GM18907 (cell line): ENCODE measurements around the gene MMP25.
A peak's percentile ranks its signal among the peaks of the same experiment; 100 is the strongest.
"Not testable (repeated sequence)": the region's sequence is repeated elsewhere in the genome, so short reads cannot be mapped to it uniquely, and the experiment has no call there.

ENCODE experiments used
- ATAC-seq: cut with Tn5 transposase; IDR thresholded peaks from one replicate; pipeline ENCODE4 v1.9.1; 2021; ENCODE audit warnings: mild to moderate bottlenecking, moderate library complexity; ENCODE audit not compliant: unreplicated experiment

The MMP25 gene

DNA sequence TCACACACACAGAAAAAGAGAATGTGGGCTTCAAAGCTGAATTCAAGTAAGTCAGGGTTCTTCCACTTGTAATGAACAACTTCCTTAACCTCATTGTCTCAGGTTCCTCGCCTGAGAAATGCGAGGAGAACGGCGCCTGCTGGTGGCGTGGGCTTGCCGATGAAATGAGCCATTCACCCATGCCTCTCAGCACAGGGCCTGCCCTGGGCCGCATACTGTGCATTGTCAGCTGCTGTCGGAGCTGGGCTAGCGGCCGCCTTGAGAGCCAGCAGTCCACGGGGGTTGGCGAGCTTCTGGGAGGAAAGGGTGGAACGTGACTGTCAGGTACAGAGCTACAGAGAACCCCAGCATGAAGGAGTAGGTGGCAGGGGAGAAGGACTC is 7.0 kb downstream of the MMP25 start:
- ATAC-seq = not testable (repeated sequence)

DNA sequence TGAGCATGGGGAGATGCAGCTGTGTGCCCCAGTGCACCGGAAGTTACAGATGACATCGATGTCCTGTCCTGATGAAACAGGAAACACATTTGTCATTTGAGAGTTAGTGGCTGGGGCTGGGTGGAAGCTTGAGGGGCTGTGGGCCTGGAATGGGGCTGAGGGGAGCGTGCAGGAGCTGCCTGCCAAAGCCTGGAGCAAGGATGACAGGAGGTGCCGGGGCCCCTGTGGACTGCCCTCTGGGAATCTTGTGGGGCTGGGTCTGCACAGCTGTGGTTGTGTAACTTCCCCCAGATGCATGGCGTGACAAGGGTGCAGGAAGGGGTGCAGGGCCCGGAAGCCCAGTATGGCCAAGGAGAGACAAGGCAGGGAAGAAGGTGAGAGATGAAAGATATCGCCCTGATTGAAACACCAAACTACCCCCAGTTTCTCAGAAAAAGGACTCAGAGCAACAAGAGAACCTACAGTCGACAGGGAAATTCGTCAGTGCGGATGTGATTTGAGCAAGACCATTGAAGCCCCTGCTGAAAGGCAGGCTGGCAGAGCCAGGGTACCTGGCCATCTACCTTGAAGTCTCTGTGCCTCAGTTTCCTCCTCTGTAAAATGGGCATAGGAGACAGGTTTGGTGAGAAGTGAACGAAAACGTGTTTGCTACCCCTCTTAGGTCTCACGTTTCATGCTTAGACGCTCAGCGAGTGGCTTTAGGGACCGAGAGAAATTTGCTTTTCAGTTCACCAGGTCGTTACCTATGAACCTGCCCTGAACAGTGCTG is 8.8 kb downstream of the MMP25 start:
- no peak for ATAC-seq

DNA sequence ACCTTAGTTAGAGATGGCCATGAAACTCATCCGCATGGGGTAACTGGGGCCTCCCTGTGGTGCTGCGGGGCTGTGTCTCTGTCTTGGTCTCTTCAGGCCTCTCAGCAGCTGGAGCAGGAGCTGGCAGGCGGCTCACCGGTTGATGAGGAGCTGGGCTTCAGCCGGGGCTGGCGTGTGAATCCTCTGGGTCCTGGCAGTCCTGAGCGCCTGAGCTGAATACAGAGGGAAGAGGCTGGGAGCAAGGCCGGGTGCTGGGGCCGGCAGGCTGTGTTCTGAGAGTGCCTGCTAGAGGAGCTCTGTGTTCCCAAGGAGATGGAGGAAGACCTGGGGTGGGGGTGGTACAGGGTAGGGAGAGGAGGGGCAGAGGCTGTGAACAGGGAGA is 9.4 kb downstream of the MMP25 start:
- ATAC-seq = not testable (repeated sequence)

DNA sequence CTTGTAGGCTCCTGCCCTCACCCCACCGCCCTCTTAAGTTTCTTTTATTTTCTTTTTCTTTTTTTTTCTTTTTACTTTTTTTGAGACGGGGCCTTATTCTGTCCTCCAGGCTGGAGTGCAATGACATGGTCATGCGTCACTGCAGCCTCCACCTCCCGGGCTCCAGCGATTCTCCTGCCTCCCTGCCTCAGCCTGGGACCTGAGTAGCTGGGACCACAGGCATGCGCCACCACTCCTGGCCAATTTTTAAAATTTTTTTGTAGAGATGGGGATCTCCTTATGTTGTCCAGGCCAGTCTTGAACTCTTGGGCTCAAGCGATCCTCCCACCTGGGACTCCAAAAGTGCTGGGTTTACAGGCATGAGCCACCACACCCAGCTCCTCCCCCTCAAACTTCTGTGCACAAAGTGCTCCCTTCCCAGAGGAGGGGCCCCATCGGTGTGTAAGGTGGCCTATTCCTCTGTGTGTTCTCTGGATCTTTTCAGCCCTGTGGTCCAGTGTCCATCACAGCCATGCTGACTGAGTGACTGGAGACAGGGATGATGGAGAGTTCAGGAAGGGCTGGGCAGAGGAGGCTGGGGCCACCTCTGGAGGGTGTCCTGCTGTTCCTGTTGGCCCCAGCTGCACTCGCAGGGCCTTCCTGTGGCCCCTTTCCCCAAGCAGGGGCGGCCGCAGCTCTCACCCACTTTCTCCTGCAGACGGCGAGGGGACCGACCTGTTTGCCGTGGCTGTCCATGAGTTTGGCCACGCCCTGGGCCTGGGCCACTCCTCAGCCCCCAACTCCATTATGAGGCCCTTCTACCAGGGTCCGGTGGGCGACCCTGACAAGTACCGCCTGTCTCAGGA is 10.2 kb downstream of the MMP25 start:
- no peak for ATAC-seq

DNA sequence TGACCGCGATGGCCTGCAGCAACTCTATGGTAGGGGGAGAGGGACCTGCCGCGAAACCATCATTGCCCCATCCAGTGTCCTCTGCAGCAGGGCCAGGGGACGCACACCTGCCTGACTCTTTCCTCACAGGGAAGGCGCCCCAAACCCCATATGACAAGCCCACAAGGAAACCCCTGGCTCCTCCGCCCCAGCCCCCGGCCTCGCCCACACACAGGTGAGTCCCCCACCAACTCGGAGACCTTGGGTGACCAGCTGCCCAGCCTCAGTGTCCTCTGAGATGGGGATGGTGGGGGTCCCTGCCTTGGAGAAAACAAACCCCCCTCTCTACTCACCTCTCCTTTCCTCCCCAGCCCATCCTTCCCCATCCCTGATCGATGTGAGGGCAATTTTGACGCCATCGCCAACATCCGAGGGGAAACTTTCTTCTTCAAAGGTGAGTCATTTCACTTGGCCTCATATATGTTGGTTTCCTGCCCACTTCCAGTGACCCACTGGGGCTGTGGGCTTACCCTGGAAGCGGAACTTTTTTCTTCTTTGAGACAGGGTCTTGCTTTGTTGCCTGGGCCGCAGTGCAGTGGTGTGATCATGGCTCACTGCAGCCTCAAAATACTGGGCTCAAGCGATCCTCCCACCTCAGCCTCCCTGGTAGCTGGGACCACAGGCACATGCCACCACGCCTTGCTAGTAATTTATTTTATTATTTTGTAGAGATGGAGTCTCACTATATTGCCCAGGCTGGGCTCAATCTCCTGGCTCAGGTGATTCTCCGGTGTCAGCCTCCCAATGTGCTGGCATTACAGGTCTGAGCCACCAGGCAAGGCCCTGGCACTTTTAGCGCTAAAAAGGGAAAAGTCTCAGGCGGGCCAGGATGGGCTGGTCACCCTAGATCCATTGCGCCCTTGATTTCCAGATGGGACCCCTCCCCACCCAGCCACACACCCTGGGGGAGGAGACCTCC is 11.1 kb downstream of the MMP25 start:
- no peak for ATAC-seq

DNA sequence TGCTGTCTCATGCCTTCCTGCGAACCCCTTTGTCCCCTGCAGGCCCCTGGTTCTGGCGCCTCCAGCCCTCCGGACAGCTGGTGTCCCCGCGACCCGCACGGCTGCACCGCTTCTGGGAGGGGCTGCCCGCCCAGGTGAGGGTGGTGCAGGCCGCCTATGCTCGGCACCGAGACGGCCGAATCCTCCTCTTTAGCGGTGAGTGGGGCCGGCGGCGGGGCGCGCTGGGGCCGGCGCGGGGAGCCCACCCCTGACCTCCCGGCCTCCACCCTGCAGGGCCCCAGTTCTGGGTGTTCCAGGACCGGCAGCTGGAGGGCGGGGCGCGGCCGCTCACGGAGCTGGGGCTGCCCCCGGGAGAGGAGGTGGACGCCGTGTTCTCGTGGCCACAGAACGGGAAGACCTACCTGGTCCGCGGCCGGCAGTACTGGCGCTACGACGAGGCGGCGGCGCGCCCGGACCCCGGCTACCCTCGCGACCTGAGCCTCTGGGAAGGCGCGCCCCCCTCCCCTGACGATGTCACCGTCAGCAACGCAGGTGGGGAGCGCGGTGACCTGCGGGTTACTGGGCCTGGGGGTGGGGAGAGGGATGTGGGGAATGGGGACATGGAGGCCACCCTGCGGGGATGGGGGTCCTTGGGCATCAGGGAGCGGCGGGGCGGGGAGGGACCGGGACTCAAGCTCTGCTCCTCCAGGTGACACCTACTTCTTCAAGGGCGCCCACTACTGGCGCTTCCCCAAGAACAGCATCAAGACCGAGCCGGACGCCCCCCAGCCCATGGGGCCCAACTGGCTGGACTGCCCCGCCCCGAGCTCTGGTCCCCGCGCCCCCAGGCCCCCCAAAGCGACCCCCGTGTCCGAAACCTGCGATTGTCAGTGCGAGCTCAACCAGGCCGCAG is 12.0 kb downstream of the MMP25 start:
- ATAC-seq = peak; percentile 13

DNA sequence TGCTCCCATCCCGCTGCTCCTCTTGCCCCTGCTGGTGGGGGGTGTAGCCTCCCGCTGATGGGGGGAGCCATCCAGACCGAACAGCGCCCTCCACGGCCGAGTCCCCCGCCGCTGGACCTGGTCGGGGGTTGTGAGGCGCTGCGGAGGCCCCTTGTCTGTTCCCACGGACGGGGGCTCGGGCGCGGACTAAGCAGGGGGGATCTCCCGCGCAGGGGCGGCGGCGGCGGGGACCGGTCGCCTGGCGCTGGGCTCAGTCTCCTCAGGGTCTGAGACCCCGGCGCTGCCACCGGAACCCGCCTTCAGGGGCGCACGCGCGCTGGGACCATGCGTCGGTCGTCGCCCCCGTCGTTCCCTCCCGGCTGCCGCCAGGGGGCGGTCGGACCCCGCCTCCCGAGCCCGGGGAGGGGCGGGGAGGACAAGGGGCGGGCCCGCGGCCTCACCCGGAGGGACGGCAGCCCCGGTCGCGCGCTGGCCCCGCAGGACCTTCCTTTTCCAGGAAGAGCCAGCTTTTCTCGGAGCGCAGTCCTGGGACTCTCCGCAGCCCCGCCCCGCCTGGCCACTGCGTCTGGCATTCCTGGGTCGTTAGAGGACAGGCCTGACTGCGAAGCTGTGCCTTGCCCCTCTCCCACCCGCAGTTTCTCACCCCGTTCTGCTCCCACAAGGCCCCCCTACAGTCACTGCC is 12.8 kb downstream of the MMP25 start:
- peak; percentile 75 for ATAC-seq

DNA sequence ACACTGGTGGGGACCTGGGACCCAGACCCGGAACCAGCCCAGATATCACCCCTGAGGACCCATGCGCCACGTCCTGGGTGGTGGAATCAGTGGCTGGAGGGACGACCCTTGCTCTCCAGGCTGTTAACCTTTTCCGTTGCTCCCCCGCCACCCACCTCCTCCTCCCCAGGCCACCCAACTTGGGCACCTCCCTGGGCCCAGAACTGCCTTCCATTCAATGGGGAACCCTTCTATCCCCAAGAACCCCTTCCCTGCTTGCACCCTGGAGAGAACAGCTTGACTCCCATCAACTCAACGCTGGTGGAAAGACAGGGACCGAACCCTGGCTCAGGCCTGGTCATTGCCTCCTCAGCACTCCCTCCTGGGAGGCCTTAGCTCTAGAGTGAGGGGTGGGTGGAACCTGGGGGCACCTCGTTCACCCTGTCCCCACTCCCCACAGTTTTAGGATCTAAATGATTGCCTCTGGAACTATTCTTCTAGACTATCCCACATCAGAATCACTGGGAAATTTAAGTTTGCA is 13.4 kb downstream of the MMP25 start:
- ATAC-seq = peak; percentile 2

DNA sequence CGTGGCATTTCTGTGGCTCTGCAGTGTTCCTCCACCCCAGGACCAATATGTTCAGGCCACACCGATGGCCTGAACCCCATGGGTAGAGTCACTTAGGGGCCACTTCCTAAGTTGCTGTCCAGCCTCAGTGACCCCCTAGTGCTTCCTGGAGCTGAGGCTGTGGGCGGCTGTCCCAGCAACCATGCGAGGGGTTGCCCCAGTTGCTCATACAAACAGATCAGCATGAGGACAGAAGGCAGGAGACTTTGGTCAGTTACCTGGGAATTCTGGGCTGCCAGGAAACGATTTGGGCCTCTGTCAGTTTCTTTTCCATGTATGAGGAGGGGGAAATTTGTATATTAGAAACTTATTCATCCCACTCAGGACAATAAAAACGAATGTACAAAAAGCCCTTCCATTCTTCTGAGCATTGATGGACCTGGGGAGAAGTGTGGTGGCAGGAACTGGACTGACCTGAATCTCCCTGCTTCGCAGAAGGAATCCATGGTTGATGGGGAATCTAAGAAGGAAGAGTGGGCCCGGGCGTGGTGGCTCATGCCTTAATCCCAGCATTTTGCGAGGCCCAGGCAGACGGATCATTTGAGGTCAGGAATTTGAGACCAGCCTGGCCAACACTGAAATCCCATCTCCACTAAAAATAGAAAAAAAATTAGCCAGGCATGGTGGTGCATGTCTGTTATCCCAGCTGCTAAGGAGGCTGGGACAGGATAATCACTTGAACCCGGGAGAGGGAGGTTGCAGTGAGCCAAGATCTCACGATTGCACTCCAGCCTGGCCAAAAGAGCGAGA is 14.2 kb downstream of the MMP25 start:
- no peak for ATAC-seq

DNA sequence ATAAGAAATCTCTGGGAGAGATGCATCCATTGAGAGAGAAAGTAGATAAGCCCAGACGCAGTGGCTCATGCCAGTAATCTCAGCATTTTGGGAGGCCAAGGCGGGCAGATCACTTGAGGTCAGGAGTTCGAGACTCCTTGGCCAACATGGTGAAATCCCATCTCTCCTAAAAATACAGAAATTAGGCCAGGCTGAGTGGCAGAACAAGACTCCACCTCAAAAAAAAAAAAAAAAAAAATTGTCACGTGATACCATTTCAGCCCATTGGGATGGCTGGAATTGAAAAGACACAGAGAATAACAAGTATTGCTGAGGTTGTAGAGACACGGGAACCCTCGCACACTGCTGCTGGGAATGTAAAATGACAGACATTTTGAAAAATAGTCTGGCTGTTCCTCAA is 16.2 kb downstream of the MMP25 start:
- ATAC-seq = no peak

DNA sequence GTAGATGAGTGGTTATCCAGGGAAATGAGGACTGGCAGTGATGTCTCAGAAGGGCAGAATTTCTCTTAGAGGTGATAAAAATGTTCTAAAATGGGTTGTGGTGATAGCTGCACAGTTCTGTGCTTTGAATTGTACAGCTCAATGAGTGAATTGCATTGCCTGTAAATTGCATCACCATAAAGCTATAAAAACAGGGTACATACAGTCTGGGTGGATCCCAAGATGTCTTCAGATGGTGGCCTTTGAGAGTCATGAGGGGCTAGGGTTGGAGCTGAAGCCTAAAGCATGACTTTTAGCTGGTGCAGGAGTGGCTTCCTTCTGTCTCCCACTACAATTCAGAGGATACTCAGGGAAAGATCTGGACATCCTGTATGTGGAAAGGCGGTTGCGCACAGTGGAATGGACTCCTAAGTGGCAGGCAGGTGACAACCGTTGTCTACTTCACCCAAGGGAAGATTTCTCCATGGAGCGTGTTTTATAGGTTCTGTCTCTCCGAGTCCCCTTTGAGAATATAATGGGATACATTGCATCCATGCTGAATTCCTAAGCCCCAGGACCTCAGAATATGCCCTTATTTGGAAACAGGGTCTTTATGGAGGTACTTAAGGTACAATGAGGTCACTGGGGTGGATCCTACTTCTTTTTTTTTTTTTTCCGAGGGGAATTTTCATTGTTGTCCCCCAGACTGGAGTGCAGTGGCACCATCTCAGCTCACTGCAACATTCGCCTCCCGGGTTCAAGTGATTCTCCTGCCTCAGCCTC is 17.4 kb downstream of the MMP25 start:
- no peak for ATAC-seq

DNA sequence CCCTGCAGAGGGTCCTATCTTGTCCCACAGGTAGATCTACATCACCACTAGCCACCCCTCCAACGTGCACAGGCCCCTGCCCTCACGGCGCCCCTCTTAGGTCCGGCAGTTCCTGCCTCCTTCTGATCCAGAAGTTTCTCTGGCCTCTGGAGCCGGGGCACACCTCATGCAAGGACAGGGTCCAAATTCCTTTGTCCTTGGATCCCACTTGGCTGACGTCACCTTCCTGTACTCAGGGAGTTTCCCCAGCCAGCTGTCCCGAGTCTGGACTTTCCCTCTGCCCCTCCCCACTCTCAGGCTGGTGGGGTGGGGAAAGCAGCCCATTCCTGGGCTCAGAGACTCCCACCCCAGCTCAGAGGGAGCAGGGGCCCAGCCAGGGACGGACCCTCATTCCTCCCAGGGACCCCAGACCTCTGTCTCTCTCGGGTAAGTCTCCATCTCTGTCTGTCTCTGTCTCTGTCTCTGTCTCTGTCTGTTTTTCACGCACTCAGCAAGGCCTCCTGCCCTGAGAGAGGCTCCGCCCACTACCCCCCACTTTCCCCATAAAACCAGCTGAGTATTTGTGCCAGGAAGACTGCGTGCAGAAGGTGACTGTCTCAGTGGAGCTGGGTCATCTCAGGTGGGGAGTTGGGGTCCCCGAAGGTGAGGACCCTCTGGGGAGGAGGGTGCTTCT is 18.8 kb downstream of the MMP25 start, which contains the start of gene IL32:
TSS of gene IL32 (plus strand) at position 572 of the 673 bp plus-strand sequence. CDS start 172 bp downstream, outside the sequence.
- peak; percentile 43 for ATAC-seq

DNA sequence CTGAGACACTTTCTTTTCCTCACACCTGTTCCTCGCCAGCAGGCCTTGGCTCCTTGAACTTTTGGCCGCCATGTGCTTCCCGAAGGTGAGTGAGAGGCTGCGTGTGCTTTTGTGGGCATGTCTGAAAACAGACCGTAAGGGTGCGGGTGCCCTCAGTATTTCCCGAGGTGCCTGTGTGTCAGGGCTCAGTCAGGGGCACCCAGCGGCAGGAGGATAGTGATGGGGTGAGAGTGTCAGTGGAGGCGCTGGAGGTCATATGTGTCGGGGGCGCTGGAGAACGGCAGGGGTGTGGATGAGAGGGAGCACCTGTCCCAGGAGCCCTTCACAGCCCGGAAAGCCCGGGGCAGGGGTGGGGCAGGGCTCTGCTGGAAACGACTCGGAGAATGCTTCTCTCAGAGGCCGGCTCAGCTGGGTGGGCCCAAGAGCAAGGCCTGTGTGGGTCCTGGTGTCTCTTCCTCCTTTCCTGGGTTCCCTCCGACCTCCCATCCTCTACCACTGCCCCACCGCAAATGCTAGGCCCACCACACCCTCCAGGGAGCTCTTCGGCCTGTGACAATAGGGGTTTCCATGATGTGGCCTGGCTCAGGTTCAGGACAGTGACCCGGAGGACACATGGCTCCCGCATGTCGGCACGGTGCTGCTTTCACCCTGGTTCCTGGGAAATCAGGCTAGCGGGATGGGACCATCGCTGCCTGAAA is 19.5 kb downstream of the MMP25 start:
- ATAC-seq = no peak

DNA sequence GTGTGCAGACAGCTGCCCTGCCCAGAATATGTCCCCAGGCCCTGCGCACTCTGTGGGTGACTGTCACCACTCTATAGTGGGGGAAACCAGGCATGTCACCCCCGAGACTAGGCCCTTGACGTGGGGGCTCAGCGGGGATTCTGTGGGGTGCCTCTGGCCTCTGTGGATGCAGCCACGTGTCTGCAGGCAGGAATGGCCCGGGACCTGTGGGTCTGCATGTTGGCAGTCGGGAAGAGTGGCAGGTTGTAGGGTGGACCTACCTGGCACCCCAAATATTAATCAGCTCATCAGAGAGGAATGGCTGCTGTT is 20.0 kb downstream of the MMP25 start:
- ATAC-seq = no peak

DNA sequence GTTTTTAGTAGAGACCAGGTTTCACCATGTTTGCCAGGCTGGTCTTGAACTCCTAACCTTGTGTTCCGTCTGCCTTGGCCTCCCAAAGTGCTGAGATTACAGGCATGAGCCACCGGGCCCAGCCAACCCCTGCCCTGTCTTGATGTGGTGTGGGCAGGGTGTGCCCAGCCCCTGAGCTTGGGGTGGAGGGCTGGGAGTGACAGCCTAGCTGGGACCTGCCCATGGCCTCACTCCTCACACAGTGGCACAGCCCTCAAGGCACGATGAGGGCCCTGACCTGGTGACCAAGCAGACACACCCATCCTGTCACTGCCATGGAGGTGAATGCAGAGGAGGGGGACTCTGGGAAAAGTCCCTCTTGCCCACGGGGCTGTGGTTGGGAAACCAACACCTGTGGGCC is 22.1 kb downstream of the MMP25 start:
- ATAC-seq = no peak

DNA sequence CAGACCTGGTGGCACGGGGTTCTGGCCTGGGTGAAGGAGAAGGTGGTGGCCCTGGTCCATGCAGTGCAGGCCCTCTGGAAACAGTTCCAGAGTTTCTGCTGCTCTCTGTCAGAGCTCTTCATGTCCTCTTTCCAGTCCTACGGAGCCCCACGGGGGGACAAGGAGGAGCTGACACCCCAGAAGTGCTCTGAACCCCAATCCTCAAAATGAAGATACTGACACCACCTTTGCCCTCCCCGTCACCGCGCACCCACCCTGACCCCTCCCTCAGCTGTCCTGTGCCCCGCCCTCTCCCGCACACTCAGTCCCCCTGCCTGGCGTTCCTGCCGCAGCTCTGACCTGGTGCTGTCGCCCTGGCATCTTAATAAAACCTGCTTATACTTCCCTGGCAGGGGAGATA is 22.8 kb downstream of the MMP25 start:
- not testable (repeated sequence) for ATAC-seq
